ENCODE data around the gene RNASE13. TPM values are rescaled to one million over a fixed set of nuclear protein-coding genes. Genes with fewer than 3 reads are reported as not detected.
"Not testable (repeated sequence)": the region's sequence is repeated elsewhere in the genome, so short reads cannot be mapped to it uniquely, and the experiment has no call there.

Gene RNASE13
- total RNA-seq, 1 donor from 2014 or later, result not detected

DNA sequence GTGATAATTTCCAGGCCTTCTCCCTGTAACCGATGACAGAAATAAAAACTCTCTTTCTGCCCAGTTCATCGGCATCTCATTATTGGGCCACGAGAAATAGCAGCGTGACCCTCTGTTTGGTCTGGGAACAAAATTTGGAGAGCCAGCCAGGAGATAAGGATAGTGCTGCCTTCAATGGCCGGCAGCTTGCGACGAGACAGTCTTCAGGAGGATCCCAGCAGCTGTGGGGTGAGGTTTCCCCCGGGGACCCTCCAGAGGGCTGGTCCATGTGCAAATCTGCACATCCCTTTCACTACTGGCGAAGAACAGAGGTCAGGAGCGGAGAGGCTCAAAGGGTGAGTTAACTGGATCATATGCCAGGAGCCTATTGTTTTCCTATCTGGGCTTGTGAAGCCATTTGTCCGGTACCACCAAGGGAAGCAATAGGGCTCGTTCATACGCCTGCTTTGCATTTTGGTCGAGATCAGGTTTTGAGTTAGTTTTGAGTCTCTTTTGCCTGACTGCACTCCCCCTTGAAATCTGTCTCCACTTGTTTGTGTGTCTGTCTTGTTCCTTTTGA, 30.7 kb downstream of the RNASE13 start:
- intact Hi-C loops (cut with DNase I), result loop anchor here (1.0 kb wide), 1 partner anchor 33 kb away; no protein-coding TSS in a partner anchor
- no peak for DNase-seq (ENCODE audit: low spot score)

- intact Hi-C loops (cut with DNase I), result no loop called here
- DNase-seq (ENCODE audit: low spot score), result no peak
These were observed 33.4 kb downstream of the RNASE13 start for GRCh38 chr14:21001218-21001617.

DNA sequence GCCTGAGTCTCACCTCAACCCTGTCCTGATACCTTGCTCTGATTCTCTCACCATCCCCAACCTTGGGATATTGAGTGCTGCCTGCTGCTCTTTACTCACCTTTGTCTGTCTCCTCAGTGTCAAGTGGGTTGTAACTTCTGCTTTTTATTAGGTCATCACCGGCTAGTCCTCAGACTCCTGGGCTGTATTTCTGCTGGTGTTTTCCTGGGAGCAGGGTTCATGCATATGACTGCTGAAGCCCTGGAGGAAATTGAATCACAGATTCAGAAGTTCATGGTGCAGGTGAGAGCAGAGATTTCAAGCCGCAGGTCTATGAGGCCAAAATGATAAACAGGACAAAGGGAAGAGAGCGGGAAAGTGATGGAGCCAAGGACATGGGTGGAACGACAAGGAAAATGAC, 35.0 kb downstream of the RNASE13 start:
- no peak for DNase-seq (ENCODE audit: low spot score)
- intact Hi-C loops (cut with DNase I), result no loop called here

GRCh38 chr14:20998674-20999366, 35.8 kb downstream of the RNASE13 start, which contains the start of gene SLC39A2:
TSS of gene SLC39A2 (plus strand) at chr14:20999293. CDS start at chr14:20999447, 154 bp downstream.
- DNase-seq (ENCODE audit: low spot score), result no peak
- intact Hi-C loops (cut with DNase I), result no loop called here

- DNase-seq (ENCODE audit: low spot score), result no peak
- intact Hi-C loops (cut with DNase I), result no loop called here
These were observed 36.5 kb downstream of the RNASE13 start for GRCh38 chr14:20998139-20998538.

DNA sequence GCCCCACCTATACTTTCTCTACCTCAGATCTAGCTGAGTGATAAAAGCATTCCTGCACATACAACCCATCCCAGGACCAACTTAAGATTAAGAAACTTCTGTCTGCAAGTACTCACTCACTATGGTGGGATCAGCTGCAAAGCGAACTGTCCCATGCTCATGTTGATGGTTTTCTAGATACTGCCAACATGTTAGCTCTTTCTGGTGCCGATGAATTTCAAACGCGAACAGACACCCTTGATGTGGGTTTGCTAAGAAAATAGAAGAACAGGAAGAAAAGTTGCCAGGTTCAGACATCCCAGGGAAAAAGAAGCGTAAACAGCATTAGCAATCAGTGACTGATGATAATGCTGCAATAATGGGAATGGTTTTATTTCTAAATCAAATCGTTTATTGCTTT, 37.0 kb downstream of the RNASE13 start:
- intact Hi-C loops (cut with DNase I), result no loop called here

DNA sequence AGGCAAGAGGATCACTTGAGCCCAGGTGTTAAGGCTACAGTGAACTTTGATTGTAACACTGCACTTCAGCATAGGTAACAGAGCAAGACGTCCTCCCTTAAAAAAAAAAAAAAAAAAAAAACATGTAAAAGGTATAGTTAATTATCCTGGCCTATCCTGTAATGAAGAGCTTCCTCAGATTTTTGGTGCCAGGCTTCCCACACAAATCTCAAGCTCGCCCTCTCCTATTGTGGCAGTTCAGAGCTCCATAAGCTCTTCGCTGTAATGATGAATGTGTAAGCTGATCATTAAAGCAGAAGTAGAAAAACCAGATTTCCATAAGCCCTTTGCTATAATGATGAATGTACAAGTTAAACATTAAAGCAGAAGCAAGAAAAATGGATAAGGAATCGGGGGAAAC, 37.5 kb downstream of the RNASE13 start:
- no peak for DNase-seq (ENCODE audit: low spot score)
- intact Hi-C loops (cut with DNase I), result no loop called here

More for the DNA sequence above, 37.0 kb downstream of the RNASE13 start:
- no peak for DNase-seq (ENCODE audit: low spot score)

DNA sequence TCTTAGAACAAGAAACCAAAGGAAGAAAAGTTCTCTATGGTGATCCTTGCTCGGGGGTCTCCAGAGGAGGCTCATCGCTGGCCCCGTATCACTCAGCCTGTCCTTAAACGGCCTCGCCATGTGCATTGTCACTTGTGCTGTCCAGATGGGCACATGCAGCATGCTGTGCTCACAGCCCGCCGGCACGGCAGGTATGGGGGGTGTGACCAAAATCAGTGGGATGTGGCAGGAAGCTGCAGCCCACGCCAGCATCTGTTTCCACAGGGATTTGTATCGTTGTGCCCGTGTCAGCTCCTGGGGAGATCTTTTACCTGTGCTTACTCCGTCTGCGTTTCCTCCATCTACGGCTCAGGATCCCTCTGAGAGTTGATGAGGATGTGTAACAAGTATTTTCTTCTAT, 38.1 kb downstream of the RNASE13 start:
- DNase-seq (ENCODE audit: low spot score), result no peak
- intact Hi-C loops (cut with DNase I), result no loop called here

GRCh38 chr14:20989787-20990600, 44.6 kb downstream of the RNASE13 start, which contains the start of gene METTL17:
TSS of gene METTL17 (plus strand) at chr14:20989980. CDS start at chr14:20990003, 23 bp downstream.
- DNase-seq (ENCODE audit: low spot score), result peak; percentile 93
- intact Hi-C loops (cut with DNase I), result loop anchor here (2.0 kb wide), 1 partner anchor 19 kb away; no protein-coding TSS in a partner anchor

- intact Hi-C loops (cut with DNase I), result loop anchor here (2.0 kb wide), 1 partner anchor 19 kb away; no protein-coding TSS in a partner anchor
- no peak for DNase-seq (ENCODE audit: low spot score)
These were observed 45.2 kb downstream of the RNASE13 start for GRCh38 chr14:20989471-20989786.

DNA sequence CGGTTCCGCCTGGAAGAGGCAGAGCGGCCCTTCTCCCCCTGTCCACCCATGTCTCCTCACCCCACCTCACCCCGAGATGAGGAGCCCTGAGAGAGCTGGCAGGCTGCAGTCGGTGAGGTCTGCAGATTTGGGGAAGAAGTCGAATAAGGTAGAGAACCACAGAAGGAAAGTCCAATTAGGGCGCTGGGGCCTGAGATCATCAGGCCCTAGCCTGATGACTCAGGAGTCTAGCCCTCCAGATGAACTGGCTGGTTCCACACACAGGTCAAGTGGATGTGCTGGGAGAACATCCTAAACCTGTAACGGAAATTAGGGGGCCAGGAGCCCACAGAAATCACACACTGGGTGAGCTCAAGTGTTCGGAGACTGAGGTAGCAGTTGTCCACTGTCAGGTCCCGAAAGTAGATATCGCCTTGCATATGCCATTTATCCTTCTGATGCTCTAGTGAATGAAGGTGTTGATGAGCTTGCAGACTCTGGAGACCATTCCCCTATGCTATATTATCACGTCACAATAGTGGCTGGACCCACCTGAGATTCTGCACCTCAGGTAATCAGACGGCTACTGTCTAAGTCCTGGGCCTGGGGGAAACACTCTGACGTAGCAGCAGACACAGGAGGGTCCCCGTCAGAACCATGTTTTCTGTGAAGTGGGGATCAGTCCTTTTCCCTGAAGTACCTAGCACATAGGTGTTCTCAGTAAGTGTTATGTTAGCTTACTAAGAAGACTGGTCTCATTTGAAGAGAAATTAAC, 45.7 kb downstream of the RNASE13 start:
- no peak for DNase-seq (ENCODE audit: low spot score)
- intact Hi-C loops (cut with DNase I), result loop anchor here (2.0 kb wide), 1 partner anchor 18 kb away; no protein-coding TSS in a partner anchor

GRCh38 chr14:20986811-20987210, 47.8 kb downstream of the RNASE13 start:
- DNase-seq (ENCODE audit: low spot score), result no peak

GRCh38 chr14:20985650-20986049, 49.0 kb downstream of the RNASE13 start:
- DNase-seq (ENCODE audit: low spot score); intact Hi-C loops (cut with DNase I): not testable (repeated sequence)

More at GRCh38 chr14:20986811-20987210, 47.8 kb downstream of the RNASE13 start:
- intact Hi-C loops (cut with DNase I), result no loop called here

Small RNA genes within 50 kb of the gene (microRNA-seq; reads per million reads assigned to microRNA genes)
- not detected for gene MIR6717

Other genes starting within 250 kb of the RNASE13 start
- gene RNASE1, start 232.0 kb downstream of the RNASE13 start, total RNA-seq, result 171 TPM
- gene RNASE3, start 143.4 kb downstream of the RNASE13 start, total RNA-seq, result not detected
- 0.89 TPM for gene RNASE2, start 79.3 kb downstream of the RNASE13 start, total RNA-seq
- 34.6 TPM for gene METTL17, start 44.8 kb downstream of the RNASE13 start, total RNA-seq
- gene SLC39A2, start 35.5 kb downstream of the RNASE13 start, total RNA-seq, result not detected
- 304 TPM for gene NDRG2, start 9.7 kb downstream of the RNASE13 start, total RNA-seq
- gene TPPP2, start 4.6 kb downstream of the RNASE13 start, total RNA-seq, result 0.73 TPM
- gene RNASE7, start 7.6 kb upstream of the RNASE13 start, total RNA-seq, result not detected
- gene RNASE8, start 23.0 kb upstream of the RNASE13 start, total RNA-seq, result not detected
- 26.3 TPM for gene ARHGEF40, start 35.5 kb upstream of the RNASE13 start, total RNA-seq
- 51.1 TPM for gene ZNF219, start 63.8 kb upstream of the RNASE13 start, total RNA-seq
- 0.48 TPM for gene TMEM253, start 66.3 kb upstream of the RNASE13 start, total RNA-seq
- not detected for gene OR5AU1, start 121.3 kb upstream of the RNASE13 start, total RNA-seq
- 260 TPM for gene HNRNPC, start 234.6 kb upstream of the RNASE13 start, total RNA-seq
- not detected for gene RPGRIP1, start 245.3 kb upstream of the RNASE13 start, total RNA-seq

All from cardiac septum (tissue), 1 donor.